GM23338 (cell line): ENCODE results near the gene LSM12.

Source experiments
- CREB1 ChIP-seq: fragments of 250-450 bp; sonication (Bioruptor Pico); IDR thresholded peaks from 2 replicates; pipeline ENCODE4 v1.5.0; 2020; ENCODE audit warnings: low read depth, mild to moderate bottlenecking, moderate library complexity
- CTCF ChIP-seq, 2 experiments: fragments of 200-600 bp in 1 of 2; sonication (generic) in 1 of 2; conservative IDR thresholded peaks; 2 replicates each; pipeline versions ENCODE4 v1.5.1 to v1.6.1; 2016 to 2017; ENCODE audit warnings: antibody characterized with exemption in 2 of 2, low read depth in 2 of 2, mild to moderate bottlenecking in 2 of 2, moderate library complexity in 1 of 2
- ETS1 ChIP-seq: IDR thresholded peaks from 2 replicates; pipeline ENCODE4 v1.6.1; 2016; ENCODE audit warnings: antibody characterized with exemption
- EZH2 ChIP-seq: fragments of 200-600 bp; sonication (generic); IDR thresholded peaks from one replicate; pipeline ENCODE4 v1.8.0; 2017; ENCODE audit warnings: antibody characterized with exemption, mild to moderate bottlenecking, low read depth; ENCODE audit not compliant: unreplicated experiment
- EZH2phosphoT487 ChIP-seq: fragments of 200-600 bp; sonication (generic); IDR thresholded peaks from one replicate; pipeline ENCODE4 v1.8.1; 2018; ENCODE audit warnings: antibody characterized with exemption; ENCODE audit not compliant: unreplicated experiment
- JUNB ChIP-seq: IDR thresholded peaks from one replicate; pipeline ENCODE4 v1.6.1; 2016; ENCODE audit warnings: antibody characterized with exemption; ENCODE audit not compliant: unreplicated experiment
- NANOG ChIP-seq: IDR thresholded peaks from 2 replicates; pipeline ENCODE4 v1.6.1; 2016; ENCODE audit warnings: antibody characterized with exemption, borderline replicate concordance
- POLR2AphosphoS5 ChIP-seq: IDR thresholded peaks from 2 replicates; pipeline ENCODE4 v1.6.1; 2016; ENCODE audit warnings: antibody characterized with exemption, low read depth
- STAT1 ChIP-seq: IDR thresholded peaks from one replicate; pipeline ENCODE4 v1.6.1; 2016; ENCODE audit warnings: antibody characterized with exemption; ENCODE audit not compliant: unreplicated experiment
- ZNF114 ChIP-seq: fragments of 250-450 bp; sonication (Bioruptor Pico); IDR thresholded peaks from 2 replicates; pipeline ENCODE4 v1.5.0; 2020; ENCODE audit warnings: mild to moderate bottlenecking, moderate library complexity
- TF ChIP-seq, protein P1 (sequence below): IDR thresholded peaks from one replicate; pipeline ENCODE4 v1.6.1; 2018; ENCODE audit warnings: antibody characterized with exemption; ENCODE audit not compliant: unreplicated experiment
- TF ChIP-seq, protein P2 (sequence below): fragments of 250-450 bp; sonication (Bioruptor Pico); IDR thresholded peaks from 2 replicates; pipeline ENCODE4 v1.5.0; 2020; ENCODE audit warnings: mild to moderate bottlenecking, moderate library complexity

GRCh38 chr17:44007346-44008204 is 58.9 kb downstream of the LSM12 start:
- TF ChIP-seq CTCF (conservative IDR thresholded peaks at IDR 0.05; ENCODE audit: low read depth in 2 of 2): 0 out of 4 replicates have a peak, but pooled peaks of 1 of the 2 experiments have one; percentile 11
- no peak for TF ChIP-seq CREB1
- no peak for TF ChIP-seq EZH2
- no peak for TF ChIP-seq JUNB
- TF ChIP-seq EZH2phosphoT487: no peak
- TF ChIP-seq, protein P1, sequence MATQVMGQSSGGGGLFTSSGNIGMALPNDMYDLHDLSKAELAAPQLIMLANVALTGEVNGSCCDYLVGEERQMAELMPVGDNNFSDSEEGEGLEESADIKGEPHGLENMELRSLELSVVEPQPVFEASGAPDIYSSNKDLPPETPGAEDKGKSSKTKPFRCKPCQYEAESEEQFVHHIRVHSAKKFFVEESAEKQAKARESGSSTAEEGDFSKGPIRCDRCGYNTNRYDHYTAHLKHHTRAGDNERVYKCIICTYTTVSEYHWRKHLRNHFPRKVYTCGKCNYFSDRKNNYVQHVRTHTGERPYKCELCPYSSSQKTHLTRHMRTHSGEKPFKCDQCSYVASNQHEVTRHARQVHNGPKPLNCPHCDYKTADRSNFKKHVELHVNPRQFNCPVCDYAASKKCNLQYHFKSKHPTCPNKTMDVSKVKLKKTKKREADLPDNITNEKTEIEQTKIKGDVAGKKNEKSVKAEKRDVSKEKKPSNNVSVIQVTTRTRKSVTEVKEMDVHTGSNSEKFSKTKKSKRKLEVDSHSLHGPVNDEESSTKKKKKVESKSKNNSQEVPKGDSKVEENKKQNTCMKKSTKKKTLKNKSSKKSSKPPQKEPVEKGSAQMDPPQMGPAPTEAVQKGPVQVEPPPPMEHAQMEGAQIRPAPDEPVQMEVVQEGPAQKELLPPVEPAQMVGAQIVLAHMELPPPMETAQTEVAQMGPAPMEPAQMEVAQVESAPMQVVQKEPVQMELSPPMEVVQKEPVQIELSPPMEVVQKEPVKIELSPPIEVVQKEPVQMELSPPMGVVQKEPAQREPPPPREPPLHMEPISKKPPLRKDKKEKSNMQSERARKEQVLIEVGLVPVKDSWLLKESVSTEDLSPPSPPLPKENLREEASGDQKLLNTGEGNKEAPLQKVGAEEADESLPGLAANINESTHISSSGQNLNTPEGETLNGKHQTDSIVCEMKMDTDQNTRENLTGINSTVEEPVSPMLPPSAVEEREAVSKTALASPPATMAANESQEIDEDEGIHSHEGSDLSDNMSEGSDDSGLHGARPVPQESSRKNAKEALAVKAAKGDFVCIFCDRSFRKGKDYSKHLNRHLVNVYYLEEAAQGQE: no peak
- no peak for TF ChIP-seq NANOG
- peak; percentile 34; the same call in 1 of the 2 replicates for TF ChIP-seq POLR2AphosphoS5
- 0 out of 2 replicates have a peak, but pooled peaks have one; percentile 41 for TF ChIP-seq ETS1
- TF ChIP-seq, protein P2, sequence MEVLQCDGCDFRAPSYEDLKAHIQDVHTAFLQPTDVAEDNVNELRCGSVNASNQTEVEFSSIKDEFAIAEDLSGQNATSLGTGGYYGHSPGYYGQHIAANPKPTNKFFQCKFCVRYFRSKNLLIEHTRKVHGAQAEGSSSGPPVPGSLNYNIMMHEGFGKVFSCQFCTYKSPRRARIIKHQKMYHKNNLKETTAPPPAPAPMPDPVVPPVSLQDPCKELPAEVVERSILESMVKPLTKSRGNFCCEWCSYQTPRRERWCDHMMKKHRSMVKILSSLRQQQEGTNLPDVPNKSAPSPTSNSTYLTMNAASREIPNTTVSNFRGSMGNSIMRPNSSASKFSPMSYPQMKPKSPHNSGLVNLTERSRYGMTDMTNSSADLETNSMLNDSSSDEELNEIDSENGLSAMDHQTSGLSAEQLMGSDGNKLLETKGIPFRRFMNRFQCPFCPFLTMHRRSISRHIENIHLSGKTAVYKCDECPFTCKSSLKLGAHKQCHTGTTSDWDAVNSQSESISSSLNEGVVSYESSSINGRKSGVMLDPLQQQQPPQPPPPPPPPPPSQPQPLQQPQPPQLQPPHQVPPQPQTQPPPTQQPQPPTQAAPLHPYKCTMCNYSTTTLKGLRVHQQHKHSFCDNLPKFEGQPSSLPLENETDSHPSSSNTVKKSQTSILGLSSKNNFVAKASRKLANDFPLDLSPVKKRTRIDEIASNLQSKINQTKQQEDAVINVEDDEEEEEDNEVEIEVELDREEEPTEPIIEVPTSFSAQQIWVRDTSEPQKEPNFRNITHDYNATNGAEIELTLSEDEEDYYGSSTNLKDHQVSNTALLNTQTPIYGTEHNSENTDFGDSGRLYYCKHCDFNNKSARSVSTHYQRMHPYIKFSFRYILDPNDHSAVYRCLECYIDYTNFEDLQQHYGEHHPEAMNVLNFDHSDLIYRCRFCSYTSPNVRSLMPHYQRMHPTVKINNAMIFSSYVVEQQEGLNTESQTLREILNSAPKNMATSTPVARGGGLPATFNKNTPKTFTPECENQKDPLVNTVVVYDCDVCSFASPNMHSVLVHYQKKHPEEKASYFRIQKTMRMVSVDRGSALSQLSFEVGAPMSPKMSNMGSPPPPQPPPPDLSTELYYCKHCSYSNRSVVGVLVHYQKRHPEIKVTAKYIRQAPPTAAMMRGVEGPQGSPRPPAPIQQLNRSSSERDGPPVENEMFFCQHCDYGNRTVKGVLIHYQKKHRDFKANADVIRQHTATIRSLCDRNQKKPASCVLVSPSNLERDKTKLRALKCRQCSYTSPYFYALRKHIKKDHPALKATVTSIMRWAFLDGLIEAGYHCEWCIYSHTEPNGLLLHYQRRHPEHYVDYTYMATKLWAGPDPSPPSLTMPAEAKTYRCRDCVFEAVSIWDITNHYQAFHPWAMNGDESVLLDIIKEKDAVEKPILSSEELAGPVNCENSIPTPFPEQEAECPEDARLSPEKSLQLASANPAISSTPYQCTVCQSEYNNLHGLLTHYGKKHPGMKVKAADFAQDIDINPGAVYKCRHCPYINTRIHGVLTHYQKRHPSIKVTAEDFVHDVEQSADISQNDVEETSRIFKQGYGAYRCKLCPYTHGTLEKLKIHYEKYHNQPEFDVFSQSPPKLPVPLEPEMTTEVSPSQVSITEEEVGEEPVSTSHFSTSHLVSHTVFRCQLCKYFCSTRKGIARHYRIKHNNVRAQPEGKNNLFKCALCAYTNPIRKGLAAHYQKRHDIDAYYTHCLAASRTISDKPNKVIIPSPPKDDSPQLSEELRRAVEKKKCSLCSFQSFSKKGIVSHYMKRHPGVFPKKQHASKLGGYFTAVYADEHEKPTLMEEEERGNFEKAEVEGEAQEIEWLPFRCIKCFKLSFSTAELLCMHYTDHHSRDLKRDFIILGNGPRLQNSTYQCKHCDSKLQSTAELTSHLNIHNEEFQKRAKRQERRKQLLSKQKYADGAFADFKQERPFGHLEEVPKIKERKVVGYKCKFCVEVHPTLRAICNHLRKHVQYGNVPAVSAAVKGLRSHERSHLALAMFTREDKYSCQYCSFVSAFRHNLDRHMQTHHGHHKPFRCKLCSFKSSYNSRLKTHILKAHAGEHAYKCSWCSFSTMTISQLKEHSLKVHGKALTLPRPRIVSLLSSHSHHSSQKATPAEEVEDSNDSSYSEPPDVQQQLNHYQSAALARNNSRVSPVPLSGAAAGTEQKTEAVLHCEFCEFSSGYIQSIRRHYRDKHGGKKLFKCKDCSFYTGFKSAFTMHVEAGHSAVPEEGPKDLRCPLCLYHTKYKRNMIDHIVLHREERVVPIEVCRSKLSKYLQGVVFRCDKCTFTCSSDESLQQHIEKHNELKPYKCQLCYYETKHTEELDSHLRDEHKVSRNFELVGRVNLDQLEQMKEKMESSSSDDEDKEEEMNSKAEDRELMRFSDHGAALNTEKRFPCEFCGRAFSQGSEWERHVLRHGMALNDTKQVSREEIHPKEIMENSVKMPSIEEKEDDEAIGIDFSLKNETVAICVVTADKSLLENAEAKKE (CRISPR knock-in tag): no peak
- no peak for TF ChIP-seq STAT1
- no peak for TF ChIP-seq ZNF114 (CRISPR knock-in tag)
